ENCODE results near the gene SMARCA5.

- TF ChIP-seq CTCF (IDR thresholded peaks at IDR 0.05) (no peak), EP300 (IDR thresholded peaks at IDR 0.05) (no peak), POLR2A (IDR thresholded peaks at IDR 0.05) (no peak), POLR2AphosphoS5 (IDR thresholded peaks at IDR 0.05) (no peak)
Observed at GRCh38 chr4:143517764-143518163, 4.3 kb downstream of the SMARCA5 start.

Data from suprapubic skin (tissue), 4 donors.